ENCODE data around the gene TRIO.
"Not testable (repeated sequence)": the region's sequence is repeated elsewhere in the genome, so short reads cannot be mapped to it uniquely, and the experiment has no call there.

TRIO gene

GRCh38 chr5:14532180-14532579 lies 389.0 kb downstream of the TRIO start:
- DNase-seq, result no peak

- DNase-seq, result no peak
Measured at GRCh38 chr5:14534773-14535172, 391.6 kb downstream of the TRIO start.

- DNase-seq, result no peak
Measured at GRCh38 chr5:14545308-14545707, 402.2 kb downstream of the TRIO start.

- DNase-seq, result no peak
Measured at GRCh38 chr5:14545862-14546261, 402.7 kb downstream of the TRIO start.

GRCh38 chr5:14547666-14548065 lies 404.5 kb downstream of the TRIO start:
- no peak for DNase-seq

- no peak for DNase-seq
Measured at GRCh38 chr5:14551211-14551610, 408.1 kb downstream of the TRIO start.

GRCh38 chr5:14552017-14552416 lies 408.9 kb downstream of the TRIO start:
- no peak for DNase-seq

- not testable (repeated sequence) for DNase-seq
Measured at GRCh38 chr5:14554288-14554687, 411.1 kb downstream of the TRIO start.

GRCh38 chr5:14556015-14556414 lies 412.9 kb downstream of the TRIO start:
- no peak for DNase-seq

- no peak for DNase-seq
Measured at GRCh38 chr5:14557203-14557770, 414.1 kb downstream of the TRIO start.

- DNase-seq, result no peak
Measured at GRCh38 chr5:14557791-14558415, 414.8 kb downstream of the TRIO start.

Data from NCI-H1436 (cell line).